ENCODE results near the gene ZNF83. TPM values are rescaled to one million over a fixed set of nuclear protein-coding genes. Genes with fewer than 3 reads are reported as not detected.

ZNF83 gene
- total RNA-seq, 4 donors from 2014 or later, result 21.3 to 92.9 (median 41.4) TPM

DNA sequence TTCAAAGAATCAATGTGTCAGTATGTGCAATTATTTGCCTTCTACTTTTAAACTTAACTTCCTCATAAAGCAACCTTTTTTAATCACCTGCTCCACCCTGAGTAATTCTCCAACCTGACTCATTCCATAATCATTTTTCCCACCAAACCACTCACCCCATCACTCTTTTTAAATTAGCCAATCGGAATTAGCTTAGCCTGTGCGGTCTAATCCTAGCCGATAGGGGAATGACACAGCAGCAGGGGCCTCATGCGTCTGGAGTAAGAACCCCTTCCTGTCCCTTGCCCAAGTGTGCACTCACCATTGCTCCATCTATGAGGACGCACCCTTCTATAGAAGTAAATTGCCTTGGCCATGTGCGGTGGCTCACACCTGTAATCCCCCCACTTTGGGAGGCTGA, 27.4 kb upstream of the ZNF83 start:
- TF ChIP-seq POLR2A (IDR thresholded peaks at IDR 0.05) (no peak), EP300 (IDR thresholded peaks at IDR 0.05) (no peak), POLR2AphosphoS5 (IDR thresholded peaks at IDR 0.05) (no peak)
- TF ChIP-seq, protein P1, sequence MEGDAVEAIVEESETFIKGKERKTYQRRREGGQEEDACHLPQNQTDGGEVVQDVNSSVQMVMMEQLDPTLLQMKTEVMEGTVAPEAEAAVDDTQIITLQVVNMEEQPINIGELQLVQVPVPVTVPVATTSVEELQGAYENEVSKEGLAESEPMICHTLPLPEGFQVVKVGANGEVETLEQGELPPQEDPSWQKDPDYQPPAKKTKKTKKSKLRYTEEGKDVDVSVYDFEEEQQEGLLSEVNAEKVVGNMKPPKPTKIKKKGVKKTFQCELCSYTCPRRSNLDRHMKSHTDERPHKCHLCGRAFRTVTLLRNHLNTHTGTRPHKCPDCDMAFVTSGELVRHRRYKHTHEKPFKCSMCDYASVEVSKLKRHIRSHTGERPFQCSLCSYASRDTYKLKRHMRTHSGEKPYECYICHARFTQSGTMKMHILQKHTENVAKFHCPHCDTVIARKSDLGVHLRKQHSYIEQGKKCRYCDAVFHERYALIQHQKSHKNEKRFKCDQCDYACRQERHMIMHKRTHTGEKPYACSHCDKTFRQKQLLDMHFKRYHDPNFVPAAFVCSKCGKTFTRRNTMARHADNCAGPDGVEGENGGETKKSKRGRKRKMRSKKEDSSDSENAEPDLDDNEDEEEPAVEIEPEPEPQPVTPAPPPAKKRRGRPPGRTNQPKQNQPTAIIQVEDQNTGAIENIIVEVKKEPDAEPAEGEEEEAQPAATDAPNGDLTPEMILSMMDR (IDR thresholded peaks at IDR 0.05), result no peak
- WGBS, result 96% methylated on average over 6 of the region's 6 CpGs
- H3K27me3 ChIP-seq, result no peaks in the 10 kb centered on the region
- H3K27ac ChIP-seq, result no peak overlapping the region
- no peak overlapping the region for H3K4me3 ChIP-seq
- peaks cover 25% of the 10 kb centered on the region for H3K36me3 ChIP-seq
- H3K9me3 ChIP-seq, result no peaks in the 10 kb centered on the region
- no peak for DNase-seq (ENCODE audit: low spot score in 2 of 2)
- H3K4me1 ChIP-seq, result no peaks in the 10 kb centered on the region

DNA sequence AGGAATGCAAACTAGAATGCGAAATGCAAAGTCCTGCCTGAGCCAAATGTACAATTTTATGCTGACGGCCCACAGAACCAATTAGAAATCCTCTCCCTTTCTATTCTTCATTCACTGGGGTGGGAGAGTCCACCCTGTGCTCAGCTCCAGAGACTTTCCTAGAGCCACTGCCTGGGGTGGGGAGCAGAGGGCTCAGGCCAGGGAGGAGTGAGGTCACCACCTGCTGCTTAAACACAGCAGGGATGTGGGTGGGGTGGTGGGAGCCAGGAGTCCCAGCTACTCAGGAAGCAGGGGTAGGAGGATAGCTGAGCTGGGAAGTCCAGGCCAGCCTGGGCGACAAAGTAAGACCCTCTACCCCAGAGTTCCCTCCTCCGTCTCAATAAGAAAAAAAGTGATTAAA, 26.9 kb upstream of the ZNF83 start:
- no peak for TF ChIP-seq POLR2A (IDR thresholded peaks at IDR 0.05)
- TF ChIP-seq, protein P1 (IDR thresholded peaks at IDR 0.05), result no peak
- no peak for TF ChIP-seq POLR2AphosphoS5 (IDR thresholded peaks at IDR 0.05)
- no peak for TF ChIP-seq EP300 (IDR thresholded peaks at IDR 0.05)
- Histone ChIP-seq H3K4me3 (no peak overlapping the region), H3K27ac (no peak overlapping the region), H3K4me1 (no peaks in the 10 kb centered on the region), H3K36me3 (peaks cover 30% of the 10 kb centered on the region), H3K27me3 (no peaks in the 10 kb centered on the region), H3K9me3 (no peaks in the 10 kb centered on the region)
- DNase-seq (ENCODE audit: low spot score in 2 of 2), result no peak
- 97% methylated on average over 4 of the region's 4 CpGs for WGBS

DNA sequence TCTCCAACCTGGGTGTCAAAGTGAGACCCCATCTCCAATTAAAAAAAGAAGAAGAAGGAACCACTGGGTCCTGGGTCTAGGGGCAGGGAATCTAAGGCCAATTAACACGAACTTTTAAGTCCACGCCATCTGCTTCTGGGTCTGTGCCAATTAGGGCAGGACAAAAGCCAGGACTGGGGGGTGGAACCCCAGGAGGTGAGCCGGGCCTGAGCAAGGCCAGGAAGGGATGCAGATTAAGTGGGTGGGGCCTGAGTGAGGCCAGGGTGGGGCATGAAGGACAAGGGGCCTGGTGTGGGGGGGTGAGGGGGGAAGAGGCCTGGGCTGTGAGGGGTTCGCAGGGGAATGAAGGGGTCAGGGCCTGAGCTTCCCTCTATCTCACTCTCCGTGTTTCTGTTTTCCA, 26.3 kb upstream of the ZNF83 start:
- Histone ChIP-seq H3K36me3 (peaks cover 36% of the 10 kb centered on the region), H3K27ac (no peak overlapping the region), H3K9me3 (no peaks in the 10 kb centered on the region), H3K4me1 (no peaks in the 10 kb centered on the region), H3K4me3 (no peak overlapping the region), H3K27me3 (no peaks in the 10 kb centered on the region)
- 70% methylated on average over 5 of the region's 5 CpGs for WGBS
- DNase-seq (ENCODE audit: low spot score in 2 of 2), result no peak
- TF ChIP-seq POLR2AphosphoS5 (IDR thresholded peaks at IDR 0.05) (no peak), POLR2A (IDR thresholded peaks at IDR 0.05) (no peak), EP300 (IDR thresholded peaks at IDR 0.05) (no peak)
- TF ChIP-seq, protein P1 (IDR thresholded peaks at IDR 0.05), result no peak

DNA sequence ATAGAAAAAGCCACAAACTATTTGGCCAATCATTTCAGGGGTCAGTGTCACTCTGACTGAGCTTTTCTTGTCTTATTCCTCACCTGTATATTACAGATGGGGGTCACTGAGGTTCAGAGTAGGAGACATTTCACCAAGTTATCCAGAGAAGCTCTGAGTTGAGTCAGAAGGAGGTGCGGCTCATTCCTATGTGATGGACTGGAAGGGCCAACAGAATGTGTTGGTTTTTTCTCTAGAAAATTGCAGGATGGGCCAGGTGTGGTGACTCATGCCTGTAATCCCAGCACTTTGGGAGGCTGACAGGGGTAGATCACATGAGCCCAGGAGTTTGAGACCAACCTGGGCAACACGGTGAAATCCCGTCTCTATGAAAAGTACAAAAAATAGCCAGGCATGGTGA, 24.5 kb upstream of the ZNF83 start:
- Histone ChIP-seq H3K27me3 (no peaks in the 10 kb centered on the region), H3K9me3 (no peaks in the 10 kb centered on the region), H3K27ac (no peak overlapping the region), H3K36me3 (peaks cover 53% of the 10 kb centered on the region), H3K4me1 (no peaks in the 10 kb centered on the region), H3K4me3 (no peak overlapping the region)
- TF ChIP-seq POLR2A (IDR thresholded peaks at IDR 0.05), result no peak
- no peak for TF ChIP-seq EP300 (IDR thresholded peaks at IDR 0.05)
- TF ChIP-seq, protein P1 (IDR thresholded peaks at IDR 0.05), result no peak
- TF ChIP-seq POLR2AphosphoS5 (IDR thresholded peaks at IDR 0.05), result no peak
- no peak for DNase-seq (ENCODE audit: low spot score in 2 of 2)
- WGBS, result 95% methylated on average over 3 of the region's 3 CpGs

DNA sequence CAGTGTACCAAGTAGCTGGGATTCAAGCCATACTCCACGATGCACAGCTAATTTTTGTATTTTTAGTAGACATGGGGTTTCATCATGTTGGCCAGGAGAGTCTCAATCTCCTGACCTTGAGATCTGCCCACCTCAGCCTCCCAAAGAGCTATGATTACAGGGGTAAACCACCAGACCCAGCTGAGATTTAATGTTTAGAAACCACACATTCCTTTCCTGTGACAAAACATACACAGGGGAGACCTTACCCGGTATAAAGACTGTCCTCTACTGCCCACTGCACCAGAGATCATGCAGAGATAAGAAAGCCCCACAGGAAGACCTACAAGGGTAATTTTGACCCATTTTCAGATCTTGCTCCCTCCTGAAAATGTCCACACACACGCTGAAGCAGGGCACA, 22.8 kb upstream of the ZNF83 start:
- no peaks in the 10 kb centered on the region for H3K9me3 ChIP-seq
- WGBS, result 100% methylated on average over 3 of the region's 3 CpGs
- H3K27ac ChIP-seq, result no peak overlapping the region
- H3K4me3 ChIP-seq, result no peak overlapping the region
- DNase-seq (ENCODE audit: low spot score in 2 of 2), result no peak
- no peaks in the 10 kb centered on the region for H3K27me3 ChIP-seq
- peaks cover 59% of the 10 kb centered on the region for H3K36me3 ChIP-seq
- TF ChIP-seq, protein P1 (IDR thresholded peaks at IDR 0.05), result no peak
- no peak for TF ChIP-seq EP300 (IDR thresholded peaks at IDR 0.05)
- TF ChIP-seq POLR2A (IDR thresholded peaks at IDR 0.05), result no peak
- no peak for TF ChIP-seq POLR2AphosphoS5 (IDR thresholded peaks at IDR 0.05)
- no peaks in the 10 kb centered on the region for H3K4me1 ChIP-seq

Data from suprapubic skin (tissue), 4 donors.